NCI-H187 (cell line): ENCODE results near the gene SLC43A1.
"Not testable (repeated sequence)": the region's sequence is repeated elsewhere in the genome, so short reads cannot be mapped to it uniquely, and the experiment has no call there.

Experiments used
- DNase-seq, 2 experiments: peaks; one replicate each; lab custom pipeline; 2025; lab: John Stamatoyannopoulos, UW

SLC43A1 gene

GRCh38 chr11:57460758-57461749, 54.4 kb downstream of the SLC43A1 start:
- no peak for DNase-seq

- peak in 1 of 2 experiments; percentile 18 for DNase-seq
These were observed 55.3 kb downstream of the SLC43A1 start, which contains the start of gene RTN4RL2 for GRCh38 chr11:57460022-57460757. Gene RTN4RL2, plus strand, starts transcription at chr11:57460528. Its CDS starts 338 bp downstream, at chr11:57460866.

GRCh38 chr11:57459164-57460021, 56.1 kb downstream of the SLC43A1 start:
- DNase-seq: no peak

GRCh38 chr11:57458410-57459163, 56.9 kb downstream of the SLC43A1 start:
- no peak for DNase-seq

- DNase-seq: no peak
These were observed 57.5 kb downstream of the SLC43A1 start for GRCh38 chr11:57458060-57458409.

GRCh38 chr11:57457643-57458023, 57.9 kb downstream of the SLC43A1 start:
- DNase-seq: no peak

DNA sequence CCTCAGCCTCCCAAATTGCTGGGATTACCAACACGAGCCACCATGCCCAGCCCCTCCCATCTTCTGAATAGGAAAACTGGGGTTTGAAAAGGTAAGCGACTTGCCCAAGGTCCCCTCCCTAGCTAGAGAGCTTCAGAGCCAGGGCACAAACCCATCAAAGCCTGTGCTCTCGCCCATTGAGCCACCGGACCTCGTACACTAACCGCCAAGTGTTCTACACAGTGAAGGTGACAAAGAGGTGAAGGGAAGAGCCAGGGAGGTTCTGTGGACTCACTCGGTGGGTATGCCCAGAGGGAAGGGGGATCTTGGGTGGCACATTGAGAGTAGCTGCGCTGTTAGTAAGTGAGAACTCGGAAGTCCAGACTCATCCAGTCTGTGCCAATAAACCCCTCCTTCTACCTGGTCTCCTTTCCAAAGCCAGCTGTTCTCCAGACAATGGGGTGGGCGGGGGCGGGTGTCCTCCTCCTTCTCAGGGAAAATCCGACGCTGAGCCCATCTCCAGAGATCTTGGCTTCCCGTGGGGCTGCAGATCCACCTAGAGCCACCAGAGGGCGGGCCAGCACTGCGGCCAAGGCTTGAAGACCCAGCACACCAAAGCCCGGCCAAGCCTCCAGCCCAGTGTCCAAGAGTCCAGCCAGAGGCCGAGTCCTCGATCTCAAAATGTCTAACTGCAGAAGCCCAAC, 58.4 kb downstream of the SLC43A1 start:
- peak in 1 of 2 experiments; percentile 18 for DNase-seq

DNA sequence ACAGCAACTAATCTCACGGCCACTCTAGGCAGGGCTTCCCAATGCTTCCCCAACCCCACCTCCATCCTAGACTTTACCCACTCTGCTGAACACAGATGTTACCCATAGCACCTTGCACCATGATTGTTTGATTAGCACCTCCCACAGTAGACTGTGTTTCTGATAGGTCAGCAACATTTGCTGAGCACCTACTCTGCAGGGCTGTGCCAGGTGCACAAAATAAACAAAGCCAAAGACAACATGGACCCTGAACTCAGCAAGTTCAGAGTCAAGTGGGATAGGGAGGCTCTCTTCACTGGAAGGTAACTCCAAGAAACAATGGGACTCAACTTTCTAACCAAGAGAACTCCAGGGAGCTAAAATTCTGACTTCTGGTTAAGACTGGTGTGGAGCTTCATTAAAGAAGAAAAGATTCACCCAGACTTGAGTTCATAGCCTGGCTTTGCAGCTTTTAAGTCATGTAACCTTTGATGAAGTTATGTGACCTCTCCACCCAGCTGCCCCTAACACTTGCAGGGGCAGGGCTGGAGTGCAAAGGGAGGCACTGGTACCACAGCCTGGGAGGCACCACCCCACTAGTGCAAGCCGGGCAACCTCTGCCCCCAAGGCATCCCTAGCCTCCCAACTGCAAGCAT, 61.8 kb downstream of the SLC43A1 start:
- DNase-seq: no peak

DNA sequence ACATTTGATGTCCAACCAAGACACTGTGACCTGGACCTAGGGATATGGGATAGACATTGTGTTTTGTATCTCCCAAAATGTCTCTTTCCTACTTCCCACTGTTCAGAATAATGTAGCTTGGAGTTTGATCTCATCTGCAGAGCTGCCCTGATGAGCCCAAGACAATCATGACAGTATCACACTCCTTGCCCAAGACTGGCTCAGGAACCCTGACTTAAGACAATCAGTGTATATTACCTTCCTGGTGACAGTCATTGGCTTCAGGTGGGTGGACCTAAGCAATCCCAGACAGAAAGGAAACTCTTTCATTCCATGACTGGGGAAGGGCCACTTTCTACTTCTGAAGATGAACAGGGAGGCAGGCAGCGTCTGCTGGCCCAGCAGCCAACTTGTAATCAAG, 69.4 kb downstream of the SLC43A1 start:
- DNase-seq: no peak

DNA sequence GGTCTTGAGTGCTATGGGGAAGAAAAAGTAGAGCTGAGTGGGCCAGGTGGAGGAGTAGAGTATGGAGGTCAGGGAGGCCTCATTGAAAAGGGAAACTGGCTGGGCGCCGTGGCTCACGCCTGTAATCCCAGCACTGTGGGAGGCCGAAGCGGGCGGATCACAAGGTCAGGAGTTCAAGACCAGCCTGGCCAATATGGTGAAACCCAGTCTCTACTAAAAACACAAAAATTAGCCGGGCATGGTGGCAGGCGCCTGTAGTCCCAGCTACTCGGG, 70.4 kb downstream of the SLC43A1 start:
- DNase-seq: not testable (repeated sequence)

DNA sequence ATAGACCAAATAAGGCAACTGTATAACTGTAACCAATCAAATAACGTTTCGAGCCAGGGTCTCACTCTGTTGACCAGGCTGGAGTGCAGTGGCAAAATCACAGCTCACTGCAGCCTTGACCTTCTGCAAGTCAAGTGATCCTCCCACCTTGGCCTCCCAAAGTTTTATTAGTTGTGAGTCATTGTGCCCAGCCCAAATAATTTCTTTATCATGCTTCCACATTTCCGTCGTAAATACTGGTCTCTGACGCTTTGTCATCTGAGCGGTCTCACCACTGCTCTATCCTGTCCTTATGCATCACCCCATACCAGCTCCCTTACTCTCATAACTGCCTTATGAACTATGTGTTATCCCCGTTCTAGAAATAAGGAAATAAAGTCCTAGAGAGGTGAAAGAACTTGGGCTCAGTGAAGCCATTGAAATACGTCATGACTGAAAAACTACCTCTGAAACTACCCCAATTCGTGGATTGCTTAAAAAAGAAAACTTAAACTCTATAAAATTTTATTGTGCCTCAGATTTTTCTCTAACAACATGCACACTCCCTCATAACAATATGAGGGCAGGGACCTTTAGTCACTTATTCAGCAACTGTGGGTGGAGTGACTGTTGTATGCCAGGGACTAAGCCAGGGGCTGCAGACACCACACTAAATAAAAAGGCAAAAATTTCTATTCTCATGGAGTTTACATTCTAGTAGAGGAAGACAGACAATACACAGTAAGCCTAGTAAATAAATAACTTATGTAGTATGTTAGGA, 71.0 kb downstream of the SLC43A1 start:
- DNase-seq: no peak

DNA sequence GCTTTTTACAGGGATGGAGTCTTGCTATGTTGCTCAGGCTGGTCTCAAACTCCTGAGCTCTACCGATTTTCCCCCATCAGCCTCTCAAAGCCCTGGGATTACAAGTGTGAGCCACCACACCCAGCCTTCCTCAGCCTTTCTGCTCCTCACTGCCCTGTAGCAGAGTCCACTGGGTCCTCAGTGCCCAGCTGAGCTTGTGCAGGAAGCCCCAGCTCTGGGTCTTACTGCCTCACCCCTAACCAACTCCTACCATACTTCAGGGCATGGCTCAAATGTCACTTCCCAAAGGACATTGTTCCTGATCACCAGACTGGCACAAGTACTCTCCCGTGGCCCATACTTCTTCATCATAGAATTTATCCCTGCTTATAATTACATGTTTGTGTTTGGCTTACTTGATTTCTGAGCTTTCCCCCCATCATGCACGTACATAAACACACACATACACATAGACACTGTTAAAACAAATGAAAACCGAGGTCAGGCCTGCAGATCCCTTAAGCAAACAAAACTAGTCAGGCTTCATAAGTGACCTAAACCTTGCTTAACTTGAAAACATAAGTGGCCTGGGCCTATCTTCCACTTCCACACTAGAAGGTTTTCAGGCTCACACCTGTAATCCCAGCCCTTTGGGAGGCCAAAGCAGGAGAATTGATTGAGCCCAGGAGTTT, 74.6 kb downstream of the SLC43A1 start:
- no peak for DNase-seq

DNA sequence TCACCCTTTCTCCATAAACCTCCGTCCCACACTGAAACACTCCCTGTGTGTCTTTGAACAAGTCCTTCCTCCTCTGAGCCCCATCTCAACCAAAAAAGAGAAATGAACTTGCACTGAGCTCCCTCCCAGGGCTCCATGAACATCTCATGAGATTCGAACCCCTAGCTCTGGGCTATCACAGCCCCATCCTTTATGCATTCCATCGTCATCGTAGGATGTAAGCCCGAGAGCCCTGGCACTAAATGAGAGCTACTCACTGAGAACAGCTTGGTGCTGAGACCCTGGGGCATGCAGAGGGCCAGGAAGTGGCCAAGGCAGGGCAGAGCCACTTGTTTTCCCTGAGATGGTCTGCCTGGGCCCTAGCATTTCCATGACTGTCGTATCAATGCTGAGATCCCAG, 75.7 kb downstream of the SLC43A1 start:
- no peak for DNase-seq

DNA sequence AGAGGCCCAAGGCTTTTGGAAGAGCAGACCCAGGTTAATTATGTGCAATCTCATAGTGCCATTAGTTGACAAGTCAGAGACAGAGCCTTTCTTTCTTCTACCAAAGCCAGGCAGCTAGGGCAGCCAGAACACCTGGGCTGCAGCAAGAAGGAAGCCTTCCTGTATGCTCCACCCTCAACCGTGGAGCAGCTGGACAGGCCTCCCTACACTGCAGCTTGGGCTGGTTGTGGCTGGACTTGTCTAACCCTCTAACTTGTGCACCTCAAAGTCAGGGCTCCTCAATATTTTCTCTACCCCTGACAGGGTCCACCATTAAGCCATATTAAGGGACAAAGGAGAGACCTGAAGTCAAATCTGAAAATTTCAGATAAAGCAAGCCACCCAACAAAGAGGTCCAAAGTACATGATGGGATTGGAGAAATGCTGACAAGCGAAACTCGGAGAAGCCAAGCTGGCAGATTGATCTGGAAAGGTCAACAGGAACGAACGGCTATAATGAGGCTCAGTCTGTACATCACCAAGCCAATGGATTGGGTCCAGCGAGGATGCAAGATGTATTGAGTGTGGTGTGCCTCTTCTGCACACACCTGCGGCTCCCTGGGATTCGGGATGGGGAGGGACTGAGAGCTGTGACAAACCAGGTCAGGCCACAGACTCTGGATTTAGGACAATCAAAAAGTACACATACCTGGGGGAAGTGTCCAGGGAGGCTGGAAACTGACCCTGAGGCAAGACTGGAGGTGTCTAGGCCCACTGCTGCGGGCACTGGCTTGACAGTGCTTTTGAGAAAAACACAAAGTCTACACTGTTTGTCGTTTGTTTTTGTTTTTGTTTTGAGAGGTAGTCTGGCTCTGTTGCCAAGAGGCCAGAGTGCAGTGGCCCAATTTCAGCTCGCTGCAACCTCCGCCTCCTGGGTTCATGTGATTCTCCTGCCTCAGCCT, 76.9 kb downstream of the SLC43A1 start:
- no peak for DNase-seq

GRCh38 chr11:57436031-57436430, 79.5 kb downstream of the SLC43A1 start:
- DNase-seq: no peak

DNA sequence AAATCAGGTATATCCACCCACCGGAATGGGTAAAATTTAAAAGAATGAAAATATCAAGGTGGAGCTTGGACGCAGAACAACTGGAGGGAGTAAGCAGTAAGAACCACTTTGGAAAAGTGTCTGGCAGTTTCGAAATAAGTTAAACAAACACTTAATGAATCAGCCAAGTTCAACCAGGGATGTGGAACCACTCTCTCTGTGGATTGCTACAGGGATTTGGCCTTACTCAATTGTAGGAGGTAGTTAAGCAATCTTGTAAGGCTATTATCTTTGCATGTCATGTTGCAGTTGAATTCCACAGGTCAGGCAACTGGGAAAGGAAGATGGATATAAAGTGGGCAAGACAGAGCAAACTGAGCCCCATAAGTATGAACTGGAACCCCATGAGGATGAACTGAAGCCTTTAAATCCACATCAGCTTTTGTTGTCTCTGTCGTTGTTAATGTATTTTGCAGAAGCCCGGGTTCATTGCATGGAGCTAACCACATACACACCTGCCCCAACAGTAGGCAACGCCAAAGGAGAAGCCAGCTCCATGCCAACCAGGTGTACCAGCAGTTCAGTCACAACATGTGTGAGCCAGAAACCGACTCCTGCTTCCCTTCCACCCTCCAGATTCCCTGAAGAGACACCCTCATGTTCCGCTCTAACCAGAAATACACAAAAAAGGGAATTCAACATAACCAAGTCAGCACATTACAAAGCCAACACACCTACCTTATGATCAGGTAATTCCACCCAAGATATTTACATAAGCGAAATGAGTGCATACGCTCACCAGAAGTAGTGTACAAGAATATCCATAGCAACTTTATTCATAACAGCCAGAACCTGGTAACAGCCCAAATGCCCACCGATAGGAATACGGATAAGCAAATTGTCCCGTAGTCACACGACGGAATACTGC, 80.6 kb downstream of the SLC43A1 start:
- no peak for DNase-seq
